Gastroesophageal sphincter (tissue), 4 donors: Measurements from ENCODE around the gene R3HCC1L. TPM values are rescaled to one million over a fixed set of nuclear protein-coding genes. Genes with fewer than 3 reads are reported as not detected.
A peak's percentile ranks its signal among the peaks of the same experiment; 100 is the strongest.

Experiments
- ATAC-seq: fragments of 150-250 bp; one replicate; pipeline ENCODE4 v1.9.1; 2016; ENCODE audit warnings: mild to moderate bottlenecking, moderate library complexity
- H3K27ac ChIP-seq, 4 donors: fragments of 200-600 bp; sonication (generic) in 3 of 4; 1 replicate in 3 of 4; 2 replicates in 1 of 4; pipeline ENCODE4 v1.5.1; 2016 to 2019
- H3K27me3 ChIP-seq: fragments of 200-600 bp; sonication (generic); one replicate; pipeline ENCODE4 v1.5.1; 2019
- H3K36me3 ChIP-seq, 2 donors: fragments of 200-600 bp; sonication (generic); one replicate each; pipeline ENCODE4 v1.5.1; 2019; ENCODE audit warnings: control low read depth in 1 of 2
- H3K4me1 ChIP-seq, 3 donors: fragments of 200-600 bp; sonication (generic); 1 replicate in 2 of 3; 2 replicates in 1 of 3; pipeline ENCODE4 v1.5.1; 2016 to 2019; ENCODE audit warnings: control low read depth in 2 of 3
- H3K4me3 ChIP-seq, 2 donors: fragments of 200-600 bp; sonication (generic); one replicate each; pipeline ENCODE4 v1.5.1; 2019; ENCODE audit warnings: mild to moderate bottlenecking in 1 of 2, moderate library complexity in 1 of 2
- H3K9me3 ChIP-seq, 3 donors: fragments of 200-600 bp; sonication (generic); one replicate each; pipeline ENCODE4 v1.5.1; 2017 to 2019; ENCODE audit warnings: control low read depth in 2 of 3
- EP300 ChIP-seq: sonication (generic); formaldehyde crosslinking; IDR thresholded peaks from one replicate; pipeline ENCODE4 v1.6.1; 2017; ENCODE audit warnings: antibody characterized with exemption, mild to moderate bottlenecking
- POLR2A ChIP-seq, 2 donors: fragments of 450-650 bp; IDR thresholded peaks; one replicate each; pipeline ENCODE4 v1.6.1; 2017; ENCODE audit warnings: antibody characterized with exemption in 2 of 2, mild to moderate bottlenecking in 2 of 2, moderate library complexity in 1 of 2
- POLR2AphosphoS5 ChIP-seq: sonication (generic); formaldehyde crosslinking; IDR thresholded peaks from one replicate; pipeline ENCODE4 v1.6.1; 2017; ENCODE audit warnings: antibody characterized with exemption
- WGBS, 2 donors: methylation state at CpG; one replicate each; pipeline ENCODE4 v1.1.5; 2018; ENCODE audit warnings: low coverage in 1 of 2; 5-methylcytosine and 5-hydroxymethylcytosine counted together
- total RNA-seq, 4 donors: library from RNA; depleted of rRNA; stranded (reverse); fragments of >200 nt; gene quantifications; one replicate each; pipeline ENCODE4 v1.1.0, GENCODE V29; 2016
- TF ChIP-seq, protein P1 (sequence below), 4 experiments: fragments of 200-600 bp in 2 of 4; fragments of 450-650 bp in 2 of 4; sonication (generic) in 1 of 4; IDR thresholded peaks; one replicate each; pipeline ENCODE4 v1.5.1; 2017 to 2019; ENCODE audit warnings: antibody characterized with exemption in 4 of 4, mild to moderate bottlenecking in 2 of 4, moderate library complexity in 2 of 4

Gene R3HCC1L
- total RNA-seq, 4 donors from 2014 or later, result 9.0 to 15.4 (median 13.7) TPM

DNA sequence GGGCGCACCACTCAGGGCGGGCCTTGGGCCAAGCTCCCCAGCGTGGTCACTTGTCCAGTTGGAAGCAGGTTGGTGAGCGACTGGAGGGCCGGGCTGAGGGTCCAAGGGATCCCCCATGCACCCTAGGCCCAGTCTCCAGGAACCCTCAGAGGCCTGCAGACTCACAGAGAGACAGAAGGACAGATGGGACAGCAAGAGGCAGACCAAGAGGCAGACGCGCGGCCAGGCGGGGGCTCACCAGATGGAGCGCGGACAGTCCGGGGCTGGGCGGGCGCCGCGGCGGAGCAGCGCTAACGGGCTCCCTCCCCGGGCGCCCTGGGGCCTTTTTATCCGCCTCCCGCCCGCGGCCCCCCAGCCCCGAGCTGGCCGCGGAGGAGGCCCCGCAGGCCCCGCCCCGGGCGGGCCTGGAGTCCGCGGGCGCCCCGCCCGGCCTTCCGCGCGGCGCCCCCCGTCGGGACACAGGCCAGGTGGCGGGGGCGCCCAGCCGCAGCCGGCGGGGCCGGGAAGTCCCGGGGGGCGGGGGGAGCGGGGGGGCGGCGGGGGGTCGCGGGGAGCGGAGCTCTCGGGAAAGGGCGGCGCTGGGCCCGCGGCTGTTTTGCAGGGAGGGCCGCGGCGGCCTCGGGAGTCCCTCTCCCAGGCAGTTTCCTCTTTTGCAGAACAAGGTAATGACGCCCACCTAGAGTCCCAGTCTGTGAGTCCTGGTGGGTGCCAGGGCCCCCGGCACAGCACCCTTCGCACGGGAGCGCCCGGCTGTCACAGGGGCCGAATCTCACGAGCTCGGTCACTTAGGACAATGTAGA lies 133.6 kb downstream of the R3HCC1L start, which contains the start of gene LOXL4:
Gene LOXL4, minus strand, starts transcription at position 301 of the 800 bp plus-strand sequence. CDS start 5,175 bp downstream, outside the sequence.
- Histone ChIP-seq H3K4me3 (peak within 1 kb of the TSS; percentile 43 to 54), H3K9me3 (no peaks in the 10 kb centered on the region), H3K27me3 (no peaks in the 10 kb centered on the region), H3K36me3 (no peaks in the 10 kb centered on the region), H3K27ac (peak within 1 kb of the TSS; percentile 80 to 92 (median 90)), H3K4me1 (peaks cover 5 to 52% (median 21%) of the 10 kb centered on the region in 3 donors)
- TF ChIP-seq, protein P1, sequence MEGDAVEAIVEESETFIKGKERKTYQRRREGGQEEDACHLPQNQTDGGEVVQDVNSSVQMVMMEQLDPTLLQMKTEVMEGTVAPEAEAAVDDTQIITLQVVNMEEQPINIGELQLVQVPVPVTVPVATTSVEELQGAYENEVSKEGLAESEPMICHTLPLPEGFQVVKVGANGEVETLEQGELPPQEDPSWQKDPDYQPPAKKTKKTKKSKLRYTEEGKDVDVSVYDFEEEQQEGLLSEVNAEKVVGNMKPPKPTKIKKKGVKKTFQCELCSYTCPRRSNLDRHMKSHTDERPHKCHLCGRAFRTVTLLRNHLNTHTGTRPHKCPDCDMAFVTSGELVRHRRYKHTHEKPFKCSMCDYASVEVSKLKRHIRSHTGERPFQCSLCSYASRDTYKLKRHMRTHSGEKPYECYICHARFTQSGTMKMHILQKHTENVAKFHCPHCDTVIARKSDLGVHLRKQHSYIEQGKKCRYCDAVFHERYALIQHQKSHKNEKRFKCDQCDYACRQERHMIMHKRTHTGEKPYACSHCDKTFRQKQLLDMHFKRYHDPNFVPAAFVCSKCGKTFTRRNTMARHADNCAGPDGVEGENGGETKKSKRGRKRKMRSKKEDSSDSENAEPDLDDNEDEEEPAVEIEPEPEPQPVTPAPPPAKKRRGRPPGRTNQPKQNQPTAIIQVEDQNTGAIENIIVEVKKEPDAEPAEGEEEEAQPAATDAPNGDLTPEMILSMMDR (IDR thresholded peaks at IDR 0.05), result no peak
- no peak for TF ChIP-seq POLR2AphosphoS5
- TF ChIP-seq POLR2A (IDR thresholded peaks at IDR 0.05), result peak; percentile 23 to 51
- TF ChIP-seq EP300, result no peak
- WGBS, 2 donors, result 0% methylated on average over 3 of the region's 75 CpGs; no CpG with 5 or more reads in 1 of the 2 donors
- ATAC-seq, result peak; percentile 50

DNA sequence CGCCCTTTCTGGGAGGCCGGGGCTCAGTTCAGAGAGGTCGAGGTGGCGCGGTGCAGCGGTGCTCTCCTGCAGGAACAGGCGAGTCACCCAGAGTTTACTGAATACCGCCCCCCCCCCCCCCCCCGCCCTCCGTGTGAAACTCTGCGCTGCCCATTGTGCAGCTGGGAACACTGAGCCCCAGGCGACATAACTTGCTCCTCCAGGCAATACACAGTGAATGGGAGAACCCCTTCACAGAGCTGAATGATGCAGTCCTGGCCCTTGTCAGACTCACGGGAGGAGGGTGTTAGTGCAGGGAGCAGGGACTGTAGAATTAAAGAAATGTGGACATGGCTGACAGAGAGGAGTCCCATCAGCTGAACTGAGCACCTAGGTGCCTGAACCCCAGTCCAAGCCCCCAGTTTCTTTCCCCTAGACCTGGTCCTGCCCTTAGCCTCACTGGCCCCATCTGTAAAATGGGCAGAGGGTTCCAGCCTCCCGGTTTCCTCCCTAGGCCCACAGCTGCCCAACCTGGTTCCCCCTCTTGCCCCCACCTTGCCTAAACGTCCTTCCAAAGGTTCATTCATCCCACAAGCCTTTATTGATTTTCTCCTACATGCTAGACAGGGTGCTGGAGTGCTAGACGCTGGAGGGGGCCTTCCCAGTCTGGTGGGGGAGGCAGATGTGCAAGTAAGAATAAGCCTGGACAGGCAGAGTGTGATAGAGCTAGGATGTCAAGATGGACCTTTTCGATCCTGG lies 134.4 kb downstream of the R3HCC1L start:
- TF ChIP-seq POLR2A (IDR thresholded peaks at IDR 0.05), result no peak
- no peak for TF ChIP-seq POLR2AphosphoS5
- TF ChIP-seq EP300, result no peak
- TF ChIP-seq, protein P1 (IDR thresholded peaks at IDR 0.05), result no peak
- Histone ChIP-seq H3K27me3 (no peaks in the 10 kb centered on the region), H3K4me3 (peak overlapping the region; percentile 43 to 54), H3K9me3 (no peaks in the 10 kb centered on the region), H3K4me1 (peaks cover 5 to 52% (median 21%) of the 10 kb centered on the region in 3 donors), H3K27ac (peak overlapping the region; percentile 68 to 92 (median 90)), H3K36me3 (no peaks in the 10 kb centered on the region)
- ATAC-seq, result peak; percentile 5
- WGBS, 2 donors, result 0 to 23% methylated on average over 1 to 3 of the region's 17 CpGs

- H3K27me3 ChIP-seq, result no peaks in the 10 kb centered on the region
- peak overlapping the region in 1 of 2 donors; percentile 54 for H3K4me3 ChIP-seq
- TF ChIP-seq POLR2AphosphoS5 (peak; percentile 87), EP300 (no peak)
- peak; percentile 90 for ATAC-seq
- H3K4me1 ChIP-seq, result peaks cover 5 to 52% (median 21%) of the 10 kb centered on the region in 3 donors
- 0 to 10% methylated on average over 1 to 2 of the region's 8 CpGs for WGBS, 2 donors
- no peaks in the 10 kb centered on the region for H3K9me3 ChIP-seq
- no peaks in the 10 kb centered on the region for H3K36me3 ChIP-seq
- H3K27ac ChIP-seq, result peak overlapping the region; percentile 68 to 92 (median 90)
Measured at GRCh38 chr10:98269435-98269912, 135.0 kb downstream of the R3HCC1L start.

- WGBS, 2 donors, result 48 to 60% methylated on average over 2 to 5 of the region's 10 CpGs
- no peak for TF ChIP-seq POLR2AphosphoS5
- TF ChIP-seq EP300, result no peak
- TF ChIP-seq POLR2A (IDR thresholded peaks at IDR 0.05), result no peak
- TF ChIP-seq, protein P1 (IDR thresholded peaks at IDR 0.05), result no peak
- H3K36me3 ChIP-seq, result no peaks in the 10 kb centered on the region
- peaks cover 5 to 52% (median 21%) of the 10 kb centered on the region in 3 donors for H3K4me1 ChIP-seq
- H3K27ac ChIP-seq, result peak overlapping the region; percentile 26 to 92 (median 90)
- ATAC-seq, result no peak
- H3K27me3 ChIP-seq, result no peaks in the 10 kb centered on the region
- H3K4me3 ChIP-seq, result no peak overlapping the region
- H3K9me3 ChIP-seq, result no peaks in the 10 kb centered on the region
Measured at GRCh38 chr10:98270073-98270740, 135.8 kb downstream of the R3HCC1L start.

- WGBS, 2 donors, result 100% methylated on average over 1 of the region's 2 CpGs; no CpG with 5 or more reads in 1 of the 2 donors
- ATAC-seq, result no peak
- H3K36me3 ChIP-seq, result no peaks in the 10 kb centered on the region
- no peak overlapping the region for H3K27ac ChIP-seq
- no peaks in the 10 kb centered on the region for H3K9me3 ChIP-seq
- H3K4me3 ChIP-seq, result no peak overlapping the region
- peaks cover 5 to 49% (median 21%) of the 10 kb centered on the region in 3 donors for H3K4me1 ChIP-seq
- H3K27me3 ChIP-seq, result no peaks in the 10 kb centered on the region
- TF ChIP-seq, protein P1 (IDR thresholded peaks at IDR 0.05), result no peak
- TF ChIP-seq POLR2A (IDR thresholded peaks at IDR 0.05), result no peak
- no peak for TF ChIP-seq EP300
- TF ChIP-seq POLR2AphosphoS5, result no peak
Measured at GRCh38 chr10:98270786-98271185, 136.3 kb downstream of the R3HCC1L start.
